Activated CD4-positive, alpha-beta T cell treated with anti-CD3 and anti-CD28 coated beads, Interleukin-2, amount 50 U/mL, for 1 hour (primary cell): Measurements from ENCODE around the gene DMAC1.

Experiments
- DNase-seq: peaks from one replicate; pipeline ENCODE4 v3.0.0-alpha.2; 2020

The DMAC1 gene

DNA sequence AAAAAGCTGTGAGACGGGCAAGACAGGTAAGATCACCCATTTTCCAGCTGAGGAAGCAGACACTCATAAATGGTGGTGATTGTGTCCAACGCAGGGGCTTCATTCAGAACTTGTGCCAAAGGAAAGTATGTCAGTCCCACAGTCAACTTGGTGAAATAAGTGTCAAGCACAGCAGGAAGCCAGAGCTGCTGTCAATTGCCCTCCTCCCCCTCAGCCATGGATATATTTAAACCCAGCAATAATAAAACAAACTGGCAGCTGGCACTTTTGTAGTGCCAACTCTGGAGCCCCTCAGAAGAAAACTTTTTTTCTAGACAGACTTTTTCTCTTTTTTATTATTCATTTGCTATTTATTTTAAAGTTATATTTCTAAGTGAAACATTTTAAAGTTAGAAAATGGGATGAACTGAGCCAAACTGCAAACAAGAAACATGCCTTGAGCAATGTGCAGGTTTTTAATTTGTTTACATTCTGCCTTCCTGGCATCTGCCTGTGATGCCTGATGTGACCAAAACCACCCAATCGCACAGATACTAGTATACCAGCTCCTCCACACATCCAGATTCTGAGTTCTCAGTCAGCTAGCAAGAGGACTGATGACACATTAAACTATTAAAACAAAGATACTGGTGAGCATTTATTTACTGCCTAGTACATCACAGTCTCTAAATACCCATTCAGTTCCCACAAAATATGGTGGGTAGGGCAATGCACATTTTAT lies 17.0 kb downstream of the DMAC1 start:
- no peak for DNase-seq

- no peak for DNase-seq
Measured at GRCh38 chr9:7780261-7780988, 19.2 kb downstream of the DMAC1 start.

DNA sequence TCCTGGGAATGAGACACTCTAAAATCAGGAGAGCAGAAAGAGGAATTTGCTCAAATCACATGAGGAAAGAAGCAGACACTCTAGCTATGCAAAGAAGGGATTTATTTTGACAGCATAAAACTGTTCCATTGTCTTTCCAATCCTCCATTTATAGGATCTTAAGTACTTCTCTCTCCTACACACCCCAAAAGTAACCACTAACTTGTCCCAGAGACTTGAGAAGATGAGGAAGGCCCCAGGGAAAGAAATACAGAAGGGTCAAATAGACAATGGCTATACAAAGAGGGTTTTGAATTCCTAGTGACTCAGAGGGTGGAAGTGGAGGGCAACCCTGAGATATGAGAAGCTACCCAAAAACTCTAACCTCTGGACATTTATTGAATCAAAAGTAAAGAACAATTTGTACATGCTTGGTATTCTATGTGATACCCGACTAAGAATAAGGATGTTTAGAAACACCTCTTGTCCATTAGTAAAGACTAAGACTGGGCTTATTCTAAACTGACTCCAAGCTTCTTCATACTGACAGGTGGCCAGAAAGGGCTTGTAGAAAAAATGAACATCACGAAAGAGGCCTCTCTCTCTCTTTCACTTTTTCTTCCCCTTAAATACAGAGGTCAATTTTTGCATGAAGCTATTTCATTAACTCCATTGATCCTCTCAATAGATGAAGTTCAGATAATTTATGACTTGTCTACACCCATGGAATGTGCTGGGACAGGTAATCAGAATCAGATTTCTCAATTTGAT lies 20.6 kb downstream of the DMAC1 start:
- DNase-seq, result no peak

DNA sequence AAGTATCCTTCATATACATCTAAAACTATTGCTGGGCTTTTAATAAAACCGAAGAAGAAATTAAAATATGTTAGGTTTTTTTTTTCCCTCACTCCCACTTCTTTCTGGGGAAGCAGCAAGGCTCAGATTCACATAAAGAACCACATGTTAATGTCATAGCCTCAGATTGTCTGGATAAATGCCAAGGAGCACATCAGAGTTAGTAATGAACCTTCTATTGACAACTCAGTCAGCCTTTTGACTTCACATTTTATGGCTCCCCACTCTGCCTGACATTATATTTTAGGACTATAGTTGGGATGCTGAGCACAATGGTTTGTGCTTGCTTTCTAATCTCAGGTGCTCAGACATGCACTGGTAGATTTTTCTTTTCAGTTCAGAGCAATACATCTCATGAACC lies 21.8 kb downstream of the DMAC1 start:
- DNase-seq, result no peak

GRCh38 chr9:7770111-7770510 lies 29.5 kb downstream of the DMAC1 start:
- DNase-seq, result no peak

GRCh38 chr9:7762600-7762999 lies 37.0 kb downstream of the DMAC1 start:
- no peak for DNase-seq

- no peak for DNase-seq
Measured at GRCh38 chr9:7760014-7760415, 39.6 kb downstream of the DMAC1 start.

- DNase-seq, result no peak
Measured at GRCh38 chr9:7756088-7756487, 43.5 kb downstream of the DMAC1 start.

GRCh38 chr9:7752481-7752880 lies 47.1 kb downstream of the DMAC1 start:
- no peak for DNase-seq
